Activated CD4-positive, alpha-beta T cell treated with anti-CD3 and anti-CD28 coated beads for 36 hours (primary cell): Measurements from ENCODE around the gene MPHOSPH8. TPM values are rescaled to one million over a fixed set of nuclear protein-coding genes. Genes with fewer than 3 reads are reported as not detected.
A peak's percentile ranks its signal among the peaks of the same experiment; 100 is the strongest.

ENCODE experiments used
- ATAC-seq: fragments of 200-7000 bp; cut with Tn5 transposase; one replicate; pipeline ENCODE4 v1.10.0; 2021; ENCODE audit warnings: mild to moderate bottlenecking, moderate library complexity
- CTCF ChIA-PET: fragments of 350-600 bp; sonication (Branson Sonifier 250); formaldehyde crosslinking; loops from one replicate; lab custom pipeline; 2021; ENCODE audit warnings: antibody characterized with exemption; lab: Charles Lee
- POLR2A ChIA-PET: fragments of 350-600 bp; sonication (Branson Sonifier 250); formaldehyde crosslinking; loops from one replicate; lab custom pipeline; 2021; ENCODE audit warnings: antibody characterized with exemption, inconsistent platforms; lab: Charles Lee
- DNase-seq: peaks from one replicate; pipeline ENCODE4 v3.0.0-alpha.2; 2020
- H3K27ac Mint-ChIP-seq: one replicate; pipeline ENCODE4 v1.8.0; 2021; ENCODE audit warnings: mixed read lengths
- H3K27me3 Mint-ChIP-seq: one replicate; pipeline ENCODE4 v1.8.0; 2021; ENCODE audit warnings: mixed read lengths
- H3K36me3 Mint-ChIP-seq: one replicate; pipeline ENCODE4 v1.8.0; 2021; ENCODE audit warnings: low read depth, mixed read lengths
- H3K4me1 Mint-ChIP-seq: one replicate; pipeline ENCODE4 v1.8.0; 2021; ENCODE audit warnings: mixed read lengths
- H3K4me3 Mint-ChIP-seq: one replicate; pipeline ENCODE4 v1.8.0; 2021; ENCODE audit warnings: mild to moderate bottlenecking, moderate library complexity, mixed read lengths
- H3K9me3 Mint-ChIP-seq: one replicate; pipeline ENCODE4 v1.8.0; 2021; ENCODE audit warnings: low read depth, mixed read lengths
- intact Hi-C, 2 experiments: fragments of 100-400 bp; cut with DNase I in 1 of 2; cut with micrococcal nuclease in 1 of 2; formaldehyde crosslinking; loops; one replicate each; pipeline versions ENCODE4 v1.14.2 to v1.15.1; 2022 to 2024; cut with DNase I, micrococcal nuclease
- total RNA-seq, 2 experiments: library from RNA; stranded (reverse); gene quantifications; one replicate each; pipeline ENCODE4 v1.2.3, GENCODE V29; 2021

The MPHOSPH8 gene, protein sequence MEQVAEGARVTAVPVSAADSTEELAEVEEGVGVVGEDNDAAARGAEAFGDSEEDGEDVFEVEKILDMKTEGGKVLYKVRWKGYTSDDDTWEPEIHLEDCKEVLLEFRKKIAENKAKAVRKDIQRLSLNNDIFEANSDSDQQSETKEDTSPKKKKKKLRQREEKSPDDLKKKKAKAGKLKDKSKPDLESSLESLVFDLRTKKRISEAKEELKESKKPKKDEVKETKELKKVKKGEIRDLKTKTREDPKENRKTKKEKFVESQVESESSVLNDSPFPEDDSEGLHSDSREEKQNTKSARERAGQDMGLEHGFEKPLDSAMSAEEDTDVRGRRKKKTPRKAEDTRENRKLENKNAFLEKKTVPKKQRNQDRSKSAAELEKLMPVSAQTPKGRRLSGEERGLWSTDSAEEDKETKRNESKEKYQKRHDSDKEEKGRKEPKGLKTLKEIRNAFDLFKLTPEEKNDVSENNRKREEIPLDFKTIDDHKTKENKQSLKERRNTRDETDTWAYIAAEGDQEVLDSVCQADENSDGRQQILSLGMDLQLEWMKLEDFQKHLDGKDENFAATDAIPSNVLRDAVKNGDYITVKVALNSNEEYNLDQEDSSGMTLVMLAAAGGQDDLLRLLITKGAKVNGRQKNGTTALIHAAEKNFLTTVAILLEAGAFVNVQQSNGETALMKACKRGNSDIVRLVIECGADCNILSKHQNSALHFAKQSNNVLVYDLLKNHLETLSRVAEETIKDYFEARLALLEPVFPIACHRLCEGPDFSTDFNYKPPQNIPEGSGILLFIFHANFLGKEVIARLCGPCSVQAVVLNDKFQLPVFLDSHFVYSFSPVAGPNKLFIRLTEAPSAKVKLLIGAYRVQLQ
- 10 to 100 TPM; 39.1 to 39.8 TPM for total RNA-seq

DNA sequence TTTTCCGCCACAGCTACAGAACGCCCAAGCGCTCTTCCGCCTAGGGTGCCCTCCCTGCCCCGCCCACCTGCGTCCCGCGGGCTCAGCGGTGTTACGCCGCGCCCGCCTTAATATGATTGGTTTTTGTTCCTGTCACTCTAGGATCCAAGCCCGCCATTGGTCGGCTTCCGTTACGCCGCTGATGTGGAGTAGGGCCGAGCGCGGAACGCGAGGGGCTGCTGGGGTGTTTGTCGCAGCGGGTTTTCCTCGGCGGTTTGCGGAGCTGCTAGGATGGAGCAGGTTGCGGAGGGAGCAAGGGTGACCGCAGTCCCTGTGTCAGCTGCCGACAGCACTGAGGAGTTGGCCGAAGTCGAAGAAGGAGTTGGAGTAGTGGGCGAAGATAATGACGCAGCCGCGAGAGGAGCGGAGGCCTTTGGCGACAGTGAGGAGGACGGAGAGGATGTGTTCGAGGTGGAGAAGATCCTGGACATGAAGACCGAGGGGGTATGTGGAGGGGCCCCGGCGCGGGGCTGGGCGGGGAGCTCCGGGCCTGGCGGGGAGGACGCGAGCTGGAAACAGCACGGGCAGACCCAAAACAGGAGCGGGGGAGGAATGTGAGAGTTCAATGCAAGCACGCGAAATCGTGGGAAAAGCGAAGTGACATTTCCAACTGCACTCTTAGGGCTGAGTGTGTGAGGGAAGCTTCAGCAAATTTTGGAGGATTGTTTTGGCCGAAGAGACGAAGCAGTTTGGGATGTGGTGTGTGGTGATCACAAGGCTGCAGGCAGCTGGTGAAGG is at the start of gene MPHOSPH8:
Gene MPHOSPH8, plus strand, starts transcription at position 181 of the 777 bp plus-strand sequence. Its CDS starts 90 bp downstream, at position 271.
- Mint-ChIP-seq H3K27me3 (no peaks in the 10 kb centered on the region), H3K4me3 (peak within 1 kb of the TSS; percentile 99), H3K27ac (peak within 1 kb of the TSS; percentile 99), H3K9me3 (no peaks in the 10 kb centered on the region), H3K36me3 (peaks cover 20% of the 10 kb centered on the region), H3K4me1 (peaks cover 27% of the 10 kb centered on the region)
- intact Hi-C loops = loop anchor here (1.0 to 5.0 kb wide), 8 partner anchors 46 to 1969 kb away; partner anchors contain the start of genes PSPC1 (in 2 of the 2), EEF1AKMT1 (in 1 of the 2), MICU2 (in 1 of the 2) and ZMYM2 (in 1 of the 2)
- peak; percentile 98 for ATAC-seq
- ChIA-PET POLR2A (no interaction called here), CTCF (interaction anchor here (0.5 to 1.4 kb wide), 4 partner anchors 46 to 1726 kb away, joined by 3 to 4 read pairs (median 4); no protein-coding TSS in a partner anchor)
- peak; percentile 96 for DNase-seq

DNA sequence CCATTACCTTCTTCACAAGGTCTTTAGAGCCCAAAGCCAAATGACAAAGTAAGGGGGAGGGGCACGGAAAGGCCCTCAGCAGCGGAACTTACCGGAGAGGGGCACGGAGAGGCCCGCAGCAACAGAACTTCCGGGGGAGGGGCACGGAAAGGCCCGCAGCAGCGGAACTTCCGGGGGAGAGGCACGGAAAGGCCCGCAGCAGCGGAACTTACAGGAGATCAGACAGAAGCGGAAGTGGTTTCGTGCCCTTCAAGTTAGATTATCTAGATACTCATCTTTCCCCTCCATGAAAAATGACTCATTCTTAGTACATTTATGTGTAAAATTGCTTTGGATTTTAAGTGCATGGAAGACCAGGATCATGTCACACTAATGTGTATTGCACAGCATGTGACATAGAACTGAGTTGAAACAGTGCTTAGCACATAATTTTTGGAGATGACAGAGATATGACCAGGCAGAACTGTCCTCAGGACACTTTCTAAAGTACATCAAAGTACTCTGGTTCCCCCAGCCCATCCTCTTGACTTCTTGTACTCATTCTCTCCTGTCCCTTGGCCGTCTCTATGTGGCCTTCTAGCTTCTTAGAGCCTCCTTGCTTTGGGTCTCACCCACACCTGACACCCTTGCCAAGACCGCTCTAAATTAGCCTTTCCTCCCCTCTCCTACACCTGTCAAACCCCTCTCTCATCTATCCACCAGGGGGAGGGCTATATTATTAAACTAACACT is 46.4 kb upstream of the MPHOSPH8 start:
- DNase-seq (peak; percentile 91), ATAC-seq (peak; percentile 90)
- H3K9me3 Mint-ChIP-seq = no peaks in the 10 kb centered on the region
- peaks cover 14% of the 10 kb centered on the region for H3K4me1 Mint-ChIP-seq
- peaks cover 2% of the 10 kb centered on the region for H3K36me3 Mint-ChIP-seq
- POLR2A ChIA-PET = no interaction called here
- H3K27ac Mint-ChIP-seq = peak overlapping the region; percentile 93
- intact Hi-C loops = loop anchor here (1.0 to 10.0 kb wide), 7 partner anchors 22 to 432 kb away; partner anchors contain the start of genes MPHOSPH8 (in 1 of the 2), PSPC1 (in 1 of the 2), ZMYM2 (in 1 of the 2) and ZMYM5 (in 1 of the 2)
- peak overlapping the region; percentile 78 for H3K4me3 Mint-ChIP-seq
- no peaks in the 10 kb centered on the region for H3K27me3 Mint-ChIP-seq
- CTCF ChIA-PET = interaction anchor here (0.6 to 1.6 kb wide), 8 partner anchors 17 to 574 kb away, joined by 3 to 7 read pairs (median 4); partner anchors contain the start of gene GJA3

DNA sequence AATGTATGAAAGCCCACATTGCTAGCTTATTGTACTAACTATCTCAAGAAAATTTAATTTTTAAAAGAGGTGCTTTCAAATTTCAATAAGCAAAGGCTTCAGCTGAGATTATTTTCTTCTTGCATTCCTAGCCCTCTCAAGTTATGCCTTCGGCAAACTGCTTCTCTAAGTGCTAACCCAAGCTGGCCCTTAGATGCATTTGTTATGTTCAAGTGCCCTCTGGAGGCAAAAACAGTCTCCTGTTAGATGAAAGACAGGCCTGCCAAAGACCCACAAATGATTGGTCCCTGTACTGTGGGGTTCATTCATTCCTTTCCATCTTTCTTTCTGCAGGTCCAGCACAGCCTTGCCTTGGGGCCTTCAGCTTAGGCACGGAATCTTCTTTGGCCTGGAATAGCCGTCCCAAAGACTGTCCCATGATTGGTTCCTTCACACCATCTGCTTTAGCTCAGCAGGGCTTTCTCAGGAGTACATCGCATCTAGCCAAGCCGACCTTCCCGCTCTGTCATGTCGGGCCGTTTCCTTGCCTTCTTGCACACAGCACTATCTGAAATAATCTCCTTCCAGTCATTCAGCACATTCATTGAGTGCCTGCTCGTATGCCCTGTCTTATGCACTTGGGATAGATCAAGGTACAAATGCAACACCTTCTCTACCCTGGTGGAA is 45.7 kb upstream of the MPHOSPH8 start:
- ATAC-seq = peak; percentile 67
- POLR2A ChIA-PET = no interaction called here
- Mint-ChIP-seq H3K36me3 (peaks cover 2% of the 10 kb centered on the region), H3K4me1 (peaks cover 14% of the 10 kb centered on the region), H3K27me3 (no peaks in the 10 kb centered on the region), H3K27ac (peak overlapping the region; percentile 93), H3K9me3 (no peaks in the 10 kb centered on the region), H3K4me3 (peak overlapping the region; percentile 78)
- CTCF ChIA-PET = interaction anchor here (0.9 to 1.6 kb wide), 7 partner anchors 18 to 573 kb away, joined by 3 to 7 read pairs (median 3); partner anchors contain the start of gene GJA3
- intact Hi-C loops = loop anchor here (1.0 to 10.0 kb wide), 7 partner anchors 23 to 433 kb away; partner anchors contain the start of genes MPHOSPH8 (in 1 of the 2), PSPC1 (in 1 of the 2), ZMYM2 (in 1 of the 2) and ZMYM5 (in 1 of the 2)
- peak; percentile 46 for DNase-seq

DNA sequence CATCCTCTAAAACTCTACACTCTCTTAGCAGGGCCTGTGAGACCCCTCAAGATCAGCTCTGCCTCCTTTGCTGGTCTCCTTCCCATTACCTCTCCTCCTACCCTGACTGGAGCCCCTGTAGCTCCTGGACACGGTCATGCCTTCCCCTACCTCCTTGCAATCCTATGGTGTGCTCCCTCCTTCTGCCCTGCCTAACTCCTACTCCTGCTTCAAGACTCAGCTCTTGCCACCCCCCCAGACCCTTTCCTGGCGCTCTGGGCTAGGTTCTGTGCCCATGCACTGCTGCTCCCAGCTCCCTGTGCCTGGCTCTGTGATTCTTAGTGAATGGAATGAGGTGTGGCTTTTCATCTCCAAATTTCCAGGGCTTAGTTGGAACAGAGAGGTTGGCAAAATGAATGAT is 44.1 kb upstream of the MPHOSPH8 start:
- Mint-ChIP-seq H3K4me3 (no peak overlapping the region), H3K27me3 (no peaks in the 10 kb centered on the region), H3K27ac (no peak overlapping the region), H3K36me3 (no peaks in the 10 kb centered on the region), H3K9me3 (no peaks in the 10 kb centered on the region), H3K4me1 (peaks cover 14% of the 10 kb centered on the region)
- ATAC-seq (no peak), DNase-seq (no peak)
- intact Hi-C loops = loop anchor here in 1 of 2 experiments (5.0 to 10.0 kb wide), 2 partner anchors 152 to 435 kb away; no protein-coding TSS in a partner anchor
- ChIA-PET CTCF (interaction anchor here (0.6 kb wide), 1 partner anchor 30 kb away, joined by 3 read pairs; no protein-coding TSS in a partner anchor), POLR2A (no interaction called here)

DNA sequence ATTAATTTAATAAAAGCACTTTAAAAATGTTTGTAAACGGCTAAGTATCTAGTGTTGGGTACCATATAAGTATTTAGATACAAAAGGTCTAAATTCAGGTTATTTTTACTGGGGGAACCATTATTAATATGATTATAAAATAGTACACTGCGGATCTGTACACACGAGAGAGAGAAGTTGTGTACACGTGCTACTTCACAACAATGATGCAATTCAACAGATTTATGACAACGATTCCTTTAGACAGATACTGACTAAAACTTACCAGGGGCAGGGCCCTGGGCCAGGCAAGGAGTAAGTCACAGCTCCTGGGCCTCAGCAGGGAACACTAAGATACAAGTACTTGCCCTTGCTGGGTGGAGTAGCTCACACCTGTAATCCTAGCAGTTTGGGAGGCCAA is 43.0 kb upstream of the MPHOSPH8 start:
- CTCF ChIA-PET = interaction anchor here (0.6 kb wide), 1 partner anchor 607 kb away, joined by 3 read pairs; no protein-coding TSS in a partner anchor

DNA sequence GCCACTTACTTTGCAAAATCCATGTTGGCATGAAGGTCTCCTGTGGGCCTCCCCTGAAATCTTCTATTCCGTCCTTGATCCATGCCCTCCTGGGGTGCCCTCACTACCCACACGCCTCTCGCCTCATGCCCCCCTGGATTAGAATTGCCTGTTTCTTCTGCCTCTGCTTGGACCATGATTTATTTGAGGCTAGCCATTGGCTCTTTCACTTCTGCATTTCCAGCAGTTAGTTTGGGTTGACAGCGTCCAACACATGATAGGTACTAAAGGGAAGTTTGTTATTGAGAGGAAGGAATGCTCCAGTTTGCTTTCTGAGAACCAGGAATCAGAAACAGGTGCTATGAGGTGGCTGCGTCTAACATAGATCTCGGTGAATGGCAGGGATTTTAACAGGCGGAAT is 41.6 kb upstream of the MPHOSPH8 start:
- DNase-seq (no peak), ATAC-seq (no peak)
- Mint-ChIP-seq H3K9me3 (no peaks in the 10 kb centered on the region), H3K27ac (no peak overlapping the region), H3K4me1 (peaks cover 11% of the 10 kb centered on the region), H3K4me3 (no peak overlapping the region), H3K36me3 (no peaks in the 10 kb centered on the region), H3K27me3 (peaks cover 6% of the 10 kb centered on the region)
- ChIA-PET POLR2A (no interaction called here), CTCF (no interaction called here)
- intact Hi-C loops = no loop called here

More for the DNA sequence above, 43.0 kb upstream of the MPHOSPH8 start:
- Mint-ChIP-seq H3K9me3 (no peaks in the 10 kb centered on the region), H3K4me1 (peaks cover 14% of the 10 kb centered on the region), H3K27ac (no peak overlapping the region), H3K4me3 (no peak overlapping the region), H3K36me3 (no peaks in the 10 kb centered on the region), H3K27me3 (peaks cover 1% of the 10 kb centered on the region)
- ATAC-seq (no peak), DNase-seq (no peak)
- intact Hi-C loops = no loop called here
- POLR2A ChIA-PET = no interaction called here

DNA sequence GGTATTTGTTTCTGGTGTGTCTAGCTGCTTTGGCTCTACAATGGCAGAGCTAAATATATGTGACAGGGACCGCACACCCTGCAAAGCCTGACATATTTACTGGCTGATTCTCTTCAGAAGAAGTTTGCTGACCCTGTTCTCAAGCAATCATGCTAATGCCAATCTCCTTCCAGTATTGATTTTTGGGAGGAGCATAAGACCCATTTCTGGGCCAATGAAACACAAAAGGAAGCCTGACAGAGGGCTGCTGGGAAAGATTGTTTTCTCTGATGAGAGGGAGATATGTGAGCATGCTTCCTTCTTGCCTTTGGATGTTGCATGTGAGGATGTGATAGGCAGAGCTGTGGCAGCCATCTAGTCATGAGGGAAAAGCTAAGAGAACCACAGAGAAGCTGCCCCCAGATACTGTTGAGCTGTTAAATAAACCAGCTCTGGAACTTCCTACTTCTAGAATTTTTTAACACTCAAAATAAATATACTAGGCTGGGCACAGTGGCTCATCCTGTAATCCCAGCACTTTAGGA is 40.7 kb upstream of the MPHOSPH8 start:
- peaks cover 4% of the 10 kb centered on the region for H3K4me1 Mint-ChIP-seq
- H3K27ac Mint-ChIP-seq = no peak overlapping the region
- H3K36me3 Mint-ChIP-seq = no peaks in the 10 kb centered on the region
- H3K9me3 Mint-ChIP-seq = no peaks in the 10 kb centered on the region
- no peak for ATAC-seq
- intact Hi-C loops = no loop called here
- DNase-seq = no peak
- POLR2A ChIA-PET = no interaction called here
- H3K27me3 Mint-ChIP-seq = peaks cover 7% of the 10 kb centered on the region
- no peak overlapping the region for H3K4me3 Mint-ChIP-seq
- CTCF ChIA-PET = interaction anchor here (0.6 kb wide), 1 partner anchor 516 kb away, joined by 3 read pairs; no protein-coding TSS in a partner anchor

DNA sequence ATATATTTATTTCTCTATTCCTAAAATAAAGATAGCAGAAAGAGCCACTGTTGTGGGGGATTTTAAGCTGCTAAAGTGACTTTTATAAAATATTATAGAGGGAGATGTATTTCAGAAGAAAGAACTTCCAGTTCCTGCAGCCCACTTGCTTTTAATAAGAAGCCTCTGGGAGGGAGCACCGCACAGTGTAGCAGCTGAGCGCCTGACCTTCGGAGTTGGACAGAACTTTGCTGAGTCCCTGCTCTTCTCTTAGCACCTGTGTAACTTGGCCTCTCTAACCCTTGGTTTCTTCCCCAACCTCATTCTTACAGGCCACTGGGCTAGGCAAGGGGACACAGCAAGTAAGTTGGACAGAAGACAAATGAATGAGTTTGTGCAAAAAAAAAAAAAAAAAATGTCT is 37.4 kb upstream of the MPHOSPH8 start:
- Mint-ChIP-seq H3K9me3 (no peaks in the 10 kb centered on the region), H3K27me3 (peaks cover 18% of the 10 kb centered on the region), H3K4me3 (no peak overlapping the region), H3K4me1 (no peaks in the 10 kb centered on the region), H3K27ac (no peak overlapping the region), H3K36me3 (no peaks in the 10 kb centered on the region)
- CTCF ChIA-PET = no interaction called here
- DNase-seq = no peak
- POLR2A ChIA-PET = no interaction called here
- intact Hi-C loops = no loop called here
- ATAC-seq = no peak

DNA sequence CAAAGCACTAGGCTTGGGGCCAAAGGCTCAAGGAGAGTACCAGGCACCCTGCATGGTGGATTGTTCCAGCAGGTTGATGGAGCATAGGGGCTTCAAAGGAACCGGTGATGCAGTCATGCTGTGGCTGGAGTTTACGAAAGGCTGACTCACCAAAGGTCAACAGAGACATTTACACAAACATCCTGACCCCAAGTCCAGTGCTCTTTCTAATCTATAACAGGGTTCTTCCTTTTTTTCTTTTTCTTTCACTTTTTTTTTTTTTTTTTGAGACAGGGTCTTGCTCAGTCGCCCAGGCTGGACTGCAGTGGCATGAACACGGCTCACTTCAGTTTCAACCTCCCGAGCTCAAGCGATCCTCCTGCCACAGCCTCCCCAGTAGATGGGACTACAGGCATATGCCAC is 36.5 kb upstream of the MPHOSPH8 start:
- Mint-ChIP-seq H3K27ac (no peak overlapping the region), H3K4me3 (no peak overlapping the region), H3K9me3 (no peaks in the 10 kb centered on the region), H3K4me1 (no peaks in the 10 kb centered on the region), H3K27me3 (peaks cover 20% of the 10 kb centered on the region), H3K36me3 (no peaks in the 10 kb centered on the region)
- DNase-seq (no peak), ATAC-seq (no peak)
- ChIA-PET CTCF (no interaction called here), POLR2A (no interaction called here)
- intact Hi-C loops = no loop called here
